Ishikawa (cell line): ENCODE results near the gene RPTOR.

ENCODE experiments used
- CREB1 ChIP-seq: IDR thresholded peaks from 2 replicates; pipeline ENCODE4 v1.6.1; 2012; ENCODE audit warnings: low read depth
- EGR1 ChIP-seq: IDR thresholded peaks from 2 replicates; pipeline ENCODE4 v1.6.1; 2012
- EP300 ChIP-seq: IDR thresholded peaks from 2 replicates; pipeline ENCODE4 v1.6.1; 2012; ENCODE audit warnings: borderline replicate concordance
- FOXM1 ChIP-seq: IDR thresholded peaks from 2 replicates; pipeline ENCODE4 v1.6.1; 2012; ENCODE audit warnings: low read depth, borderline replicate concordance
- NFIC ChIP-seq: IDR thresholded peaks from 2 replicates; pipeline ENCODE4 v1.6.1; 2012
- RAD21 ChIP-seq: IDR thresholded peaks from 2 replicates; pipeline ENCODE4 v1.6.1; 2012; ENCODE audit warnings: low read depth
- TAF1 ChIP-seq: IDR thresholded peaks from 2 replicates; pipeline ENCODE4 v1.6.1; 2012; ENCODE audit warnings: low read depth, mild to moderate bottlenecking
- TEAD4 ChIP-seq: IDR thresholded peaks from 2 replicates; pipeline ENCODE4 v1.6.1; 2012
- YY1 ChIP-seq: IDR thresholded peaks from 2 replicates; pipeline ENCODE4 v1.6.1; 2012; ENCODE audit warnings: low read depth
- ZBTB7A ChIP-seq: IDR thresholded peaks from 2 replicates; pipeline ENCODE4 v1.6.1; 2012; ENCODE audit warnings: low read depth
- TF ChIP-seq, protein P1 (sequence below): IDR thresholded peaks from 2 replicates; pipeline ENCODE4 v1.6.1; 2012

DNA sequence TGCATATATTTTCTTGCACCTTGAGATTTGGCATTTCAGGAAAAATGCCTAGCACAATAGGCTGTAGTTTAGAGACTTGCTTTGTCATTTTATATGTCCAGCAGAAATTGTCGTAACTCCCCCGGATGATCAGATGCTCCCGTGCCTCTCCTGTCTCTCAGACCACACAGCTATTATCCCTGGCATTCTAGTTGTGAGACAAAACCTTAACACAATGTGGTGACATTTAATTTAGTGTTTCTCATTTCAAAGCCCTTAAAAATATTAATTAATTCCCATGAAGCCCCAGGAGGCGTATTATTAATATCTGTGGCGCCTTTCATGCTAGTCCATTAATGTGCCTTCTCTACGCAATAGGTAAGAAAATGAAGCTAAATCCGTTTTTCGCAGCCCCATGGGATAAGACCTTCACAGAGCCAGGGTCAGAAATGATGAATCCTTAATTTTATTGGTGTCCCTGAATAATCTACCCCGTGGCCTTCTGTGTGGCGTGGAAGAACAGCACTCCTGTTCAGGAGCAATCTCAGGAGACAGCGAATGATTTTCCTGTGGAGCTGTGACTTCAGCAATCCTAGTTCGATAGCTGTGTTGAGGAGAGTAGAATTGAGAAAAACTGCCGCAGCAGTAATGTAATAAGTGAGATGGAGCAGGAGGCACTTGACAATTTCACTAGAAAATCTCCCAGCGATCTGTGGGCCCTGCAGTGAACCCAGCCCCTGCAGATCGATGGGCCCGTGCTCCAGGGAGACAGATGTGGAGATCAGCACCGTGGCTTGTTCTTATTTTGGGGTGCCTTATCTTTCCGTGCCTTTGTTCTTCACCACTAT is 157.9 kb downstream of the RPTOR start:
- no peak for TF ChIP-seq YY1
- TF ChIP-seq RAD21, result no peak
- no peak for TF ChIP-seq EP300
- no peak for TF ChIP-seq ZBTB7A
- TF ChIP-seq CREB1, result no peak
- TF ChIP-seq NFIC, result no peak
- TF ChIP-seq TEAD4, result no peak
- TF ChIP-seq, protein P1, sequence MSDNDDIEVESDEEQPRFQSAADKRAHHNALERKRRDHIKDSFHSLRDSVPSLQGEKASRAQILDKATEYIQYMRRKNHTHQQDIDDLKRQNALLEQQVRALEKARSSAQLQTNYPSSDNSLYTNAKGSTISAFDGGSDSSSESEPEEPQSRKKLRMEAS, result no peak
- no peak for TF ChIP-seq EGR1
- TF ChIP-seq TAF1, result no peak
- no peak for TF ChIP-seq FOXM1
